Left lung (tissue), 14 donors: ENCODE results near the gene SEC24B. TPM values are rescaled to one million over a fixed set of nuclear protein-coding genes. Genes with fewer than 3 reads are reported as not detected.

Experiments
- ATAC-seq: fragments of 200-7000 bp; cut with Tn5 transposase; one replicate; pipeline ENCODE4 v1.9.1; 2020; ENCODE audit warnings: moderate library complexity
- DNase-seq, 4 donors: peaks; one replicate each; pipeline ENCODE4 v3.0.0-alpha.2; 2013 to 2020
- H3K27ac ChIP-seq, 2 donors: fragments of 200-600 bp; sonication (generic) in 1 of 2; one replicate each; pipeline versions ENCODE4 v1.5.0 to v1.8.0; 2020 to 2021
- H3K27me3 ChIP-seq, 2 donors: fragments of 200-600 bp; sonication (generic) in 1 of 2; one replicate each; pipeline versions ENCODE4 v1.5.0 to v1.8.0; 2020 to 2021
- H3K36me3 ChIP-seq, 2 donors: fragments of 200-600 bp; sonication (generic) in 1 of 2; one replicate each; pipeline versions ENCODE4 v1.5.0 to v1.8.0; 2020 to 2021
- H3K4me1 ChIP-seq, 2 donors: fragments of 200-600 bp; one replicate each; pipeline ENCODE4 v1.8.0; 2021
- H3K4me3 ChIP-seq, 2 donors: fragments of 200-600 bp; sonication (generic) in 1 of 2; one replicate each; pipeline versions ENCODE4 v1.5.0 to v1.8.0; 2020 to 2021; ENCODE audit warnings: mild to moderate bottlenecking in 1 of 2
- H3K9me3 ChIP-seq, 2 donors: fragments of 200-600 bp; sonication (generic) in 1 of 2; one replicate each; pipeline versions ENCODE4 v1.5.0 to v1.8.0; 2020 to 2021
- CTCF ChIP-seq, 2 donors: fragments of 200-600 bp; sonication (generic) in 1 of 2; IDR thresholded peaks; one replicate each; pipeline versions ENCODE4 v1.5.0 to v1.8.0; 2021; ENCODE audit warnings: antibody characterized with exemption in 2 of 2
- intact Hi-C, 2 donors: fragments of 100-400 bp; cut with DNase I; formaldehyde crosslinking; loops; one replicate each; pipeline versions ENCODE4 v1.11.2 to v1.14.2; 2022
- long read RNA-seq, 12 donors: library from polyadenylated mRNA in 2 of 12; unstranded in 2 of 12; transcript quantifications; one replicate each; pipeline ENCODE4 v2.0.0 and lab custom pipeline, GENCODE V29; 2019 to 2026
- polyA plus RNA-seq, 6 donors: library from polyadenylated mRNA; unstranded; fragments of 120-200 nt; gene quantifications; one replicate each; pipeline ENCODE4 v1.2.1, GENCODE V29; 2013; ENCODE audit not compliant: insufficient read length in 6 of 6
- total RNA-seq, 2 donors: library from RNA; stranded (reverse); fragmentation: NEBNext Ultra II Directional; extraction: Animal tissue kit (Norgen Biotek cat#: 25700); gene quantifications; one replicate each; pipeline ENCODE4 v1.2.1, GENCODE V29; 2021
- donor health status: DM: no; HTN: yes; CAD: no.
- donor health status: DM: no; HTN: no; CAD: no.

The SEC24B gene
- total RNA-seq (10 to 100 TPM; 27.0 to 28.2 TPM), polyA plus RNA-seq (10 to 100 TPM; 35.6 to 42.8 (median 38.3) TPM)
- long read RNA-seq, donor 1, partial matches to known transcripts: 33 of 34 reads
- long read RNA-seq, donor 1, other reads (novel, unspliced or antisense): 0 of 34 reads
- long read RNA-seq, donor 2, partial matches to known transcripts: 44 of 44 reads
- long read RNA-seq, donor 2, other reads (novel, unspliced or antisense): 0 of 44 reads
- long read RNA-seq, donor 3, partial matches to known transcripts: 0 of 1 reads
- long read RNA-seq, donor 3, other reads (novel, unspliced or antisense): 0 of 1 reads
- long read RNA-seq, donor 4: 0 reads
- long read RNA-seq, donor 5, full-length matches to known transcripts: 1 of 15 reads
- long read RNA-seq, donor 5, partial matches to known transcripts: 14 of 15 reads
- long read RNA-seq, donor 5, other reads (novel, unspliced or antisense): 0 of 15 reads
- long read RNA-seq, donor 6: 0 reads
- long read RNA-seq, donor 7, full-length matches to known transcripts: 1 of 1 reads
- long read RNA-seq, donor 7, partial matches to known transcripts: 0 of 1 reads
- long read RNA-seq, donor 7, other reads (novel, unspliced or antisense): 0 of 1 reads
- long read RNA-seq, donor 8, partial matches to known transcripts: 0 of 1 reads
- long read RNA-seq, donor 8, other reads (novel, unspliced or antisense): 0 of 1 reads
- long read RNA-seq, donor 9: 0 reads
- long read RNA-seq, donor 10, partial matches to known transcripts: 1 of 1 reads
- long read RNA-seq, donor 10, other reads (novel, unspliced or antisense): 0 of 1 reads
- long read RNA-seq, donor 11, partial matches to known transcripts: 5 of 5 reads
- long read RNA-seq, donor 11, other reads (novel, unspliced or antisense): 0 of 5 reads
- long read RNA-seq, donor 12, partial matches to known transcripts: 0 of 1 reads
- long read RNA-seq, donor 12, other reads (novel, unspliced or antisense): 0 of 1 reads

- ATAC-seq: peak; percentile 95
- intact Hi-C loops: loop anchor here in 1 of 2 donors (10.0 kb wide), 1 partner anchor 271 kb away; the partner anchor contains the start of gene CASP6
- Histone ChIP-seq H3K9me3 (no peaks in the 10 kb centered on the region), H3K36me3 (no peaks in the 10 kb centered on the region), H3K27ac (peak within 1 kb of the TSS; percentile 94 to 97), H3K27me3 (no peaks in the 10 kb centered on the region), H3K4me1 (peaks cover 20 to 34% of the 10 kb centered on the region in 2 donors), H3K4me3 (peak within 1 kb of the TSS; percentile 82 to 84)
- peak; percentile 87 to 98 (median 92) for DNase-seq
- TF ChIP-seq CTCF (IDR thresholded peaks at IDR 0.05): peak; percentile 90 to 94
Measured at GRCh38 chr4:109433205-109434006, at the start of gene SEC24B. Gene SEC24B (plus strand): TSS chr4:109433815. CDS start chr4:109433870, 55 bp downstream.

- no peaks in the 10 kb centered on the region for H3K27me3 ChIP-seq
- intact Hi-C loops: no loop called here
- no peak overlapping the region for H3K4me3 ChIP-seq
- H3K4me1 ChIP-seq: no peaks in the 10 kb centered on the region
- DNase-seq (peak in 1 of 4 donors; percentile 51), ATAC-seq (no peak)
- no peak overlapping the region for H3K27ac ChIP-seq
- no peak for TF ChIP-seq CTCF (IDR thresholded peaks at IDR 0.05)
- H3K9me3 ChIP-seq: no peaks in the 10 kb centered on the region
- H3K36me3 ChIP-seq: no peaks in the 10 kb centered on the region
Measured at GRCh38 chr4:109383823-109384222, 49.8 kb upstream of the SEC24B start.

GRCh38 chr4:109385260-109385659 lies 48.4 kb upstream of the SEC24B start:
- Histone ChIP-seq H3K9me3 (no peaks in the 10 kb centered on the region), H3K36me3 (no peaks in the 10 kb centered on the region), H3K27me3 (no peaks in the 10 kb centered on the region), H3K4me1 (no peaks in the 10 kb centered on the region), H3K4me3 (no peak overlapping the region), H3K27ac (no peak overlapping the region)
- ATAC-seq: no peak
- no peak for DNase-seq
- TF ChIP-seq CTCF (IDR thresholded peaks at IDR 0.05): no peak
- intact Hi-C loops: no loop called here

GRCh38 chr4:109389369-109390114 lies 44.1 kb upstream of the SEC24B start:
- no peak overlapping the region for H3K27ac ChIP-seq
- ATAC-seq (no peak), DNase-seq (peak in 1 of 4 donors; percentile 18)
- H3K4me3 ChIP-seq: no peak overlapping the region
- H3K9me3 ChIP-seq: no peaks in the 10 kb centered on the region
- H3K36me3 ChIP-seq: no peaks in the 10 kb centered on the region
- TF ChIP-seq CTCF (IDR thresholded peaks at IDR 0.05): no peak
- intact Hi-C loops: no loop called here
- H3K27me3 ChIP-seq: no peaks in the 10 kb centered on the region
- H3K4me1 ChIP-seq: no peaks in the 10 kb centered on the region
